Measurements from ENCODE around the gene C4A. TPM values are rescaled to one million over a fixed set of nuclear protein-coding genes. Genes with fewer than 3 reads are reported as not detected.
A peak's percentile ranks its signal among the peaks of the same experiment; 100 is the strongest.

C4A gene
- total and polyA plus RNA-seq, 2 of the 13 experiments (the other 11 are each of a cell fraction or from before 2014, with no cell fraction given): 165 to 478 TPM

DNA sequence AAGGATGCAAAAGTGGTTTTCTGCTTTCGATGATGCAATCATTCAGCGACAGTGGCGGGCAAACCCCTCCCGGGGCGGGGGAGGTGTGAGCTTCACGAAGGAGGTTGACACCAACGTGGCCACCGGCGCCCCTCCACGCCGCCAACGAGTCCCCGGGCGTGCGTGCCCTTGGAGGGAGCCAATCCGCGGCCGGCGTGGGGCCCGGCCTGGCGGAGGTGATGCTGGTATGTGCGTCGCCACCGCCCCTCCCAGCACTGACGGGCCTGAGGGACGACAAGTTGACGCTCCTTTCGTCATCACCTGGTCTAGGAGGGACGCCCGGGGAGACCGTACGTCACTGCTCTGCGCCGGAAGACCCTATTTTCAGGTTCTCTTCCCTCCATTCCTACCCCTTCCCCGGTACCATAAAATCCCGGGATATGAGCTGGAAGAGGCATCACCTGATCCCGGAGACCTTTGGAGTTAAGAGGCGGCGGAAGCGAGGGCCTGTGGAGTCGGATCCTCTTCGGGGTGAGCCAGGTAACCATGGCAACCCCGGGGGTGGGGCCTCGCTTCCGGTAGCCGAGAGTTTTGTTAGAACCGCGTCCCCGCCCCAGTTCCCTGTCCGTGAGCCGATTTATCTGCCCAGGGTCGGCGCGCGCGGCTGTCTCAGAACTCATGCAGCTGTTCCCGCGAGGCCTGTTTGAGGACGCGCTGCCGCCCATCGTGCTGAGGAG, 9.7 kb upstream of the C4A start, which contains the start of gene DXO (continued):
- TF ChIP-seq, protein P1, sequence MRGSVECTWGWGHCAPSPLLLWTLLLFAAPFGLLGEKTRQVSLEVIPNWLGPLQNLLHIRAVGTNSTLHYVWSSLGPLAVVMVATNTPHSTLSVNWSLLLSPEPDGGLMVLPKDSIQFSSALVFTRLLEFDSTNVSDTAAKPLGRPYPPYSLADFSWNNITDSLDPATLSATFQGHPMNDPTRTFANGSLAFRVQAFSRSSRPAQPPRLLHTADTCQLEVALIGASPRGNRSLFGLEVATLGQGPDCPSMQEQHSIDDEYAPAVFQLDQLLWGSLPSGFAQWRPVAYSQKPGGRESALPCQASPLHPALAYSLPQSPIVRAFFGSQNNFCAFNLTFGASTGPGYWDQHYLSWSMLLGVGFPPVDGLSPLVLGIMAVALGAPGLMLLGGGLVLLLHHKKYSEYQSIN (CRISPR knock-in tag; IDR thresholded peaks at IDR 0.05; ENCODE audit: borderline replicate concordance): no peak; the same call in 1 of the 2 replicates
- TF ChIP-seq, protein P2, sequence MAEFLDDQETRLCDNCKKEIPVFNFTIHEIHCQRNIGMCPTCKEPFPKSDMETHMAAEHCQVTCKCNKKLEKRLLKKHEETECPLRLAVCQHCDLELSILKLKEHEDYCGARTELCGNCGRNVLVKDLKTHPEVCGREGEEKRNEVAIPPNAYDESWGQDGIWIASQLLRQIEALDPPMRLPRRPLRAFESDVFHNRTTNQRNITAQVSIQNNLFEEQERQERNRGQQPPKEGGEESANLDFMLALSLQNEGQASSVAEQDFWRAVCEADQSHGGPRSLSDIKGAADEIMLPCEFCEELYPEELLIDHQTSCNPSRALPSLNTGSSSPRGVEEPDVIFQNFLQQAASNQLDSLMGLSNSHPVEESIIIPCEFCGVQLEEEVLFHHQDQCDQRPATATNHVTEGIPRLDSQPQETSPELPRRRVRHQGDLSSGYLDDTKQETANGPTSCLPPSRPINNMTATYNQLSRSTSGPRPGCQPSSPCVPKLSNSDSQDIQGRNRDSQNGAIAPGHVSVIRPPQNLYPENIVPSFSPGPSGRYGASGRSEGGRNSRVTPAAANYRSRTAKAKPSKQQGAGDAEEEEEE (CRISPR knock-in tag; IDR thresholded peaks at IDR 0.05; ENCODE audit: borderline replicate concordance): peak; percentile 56; the same call in 1 of the 2 replicates
- TF ChIP-seq, protein P3, sequence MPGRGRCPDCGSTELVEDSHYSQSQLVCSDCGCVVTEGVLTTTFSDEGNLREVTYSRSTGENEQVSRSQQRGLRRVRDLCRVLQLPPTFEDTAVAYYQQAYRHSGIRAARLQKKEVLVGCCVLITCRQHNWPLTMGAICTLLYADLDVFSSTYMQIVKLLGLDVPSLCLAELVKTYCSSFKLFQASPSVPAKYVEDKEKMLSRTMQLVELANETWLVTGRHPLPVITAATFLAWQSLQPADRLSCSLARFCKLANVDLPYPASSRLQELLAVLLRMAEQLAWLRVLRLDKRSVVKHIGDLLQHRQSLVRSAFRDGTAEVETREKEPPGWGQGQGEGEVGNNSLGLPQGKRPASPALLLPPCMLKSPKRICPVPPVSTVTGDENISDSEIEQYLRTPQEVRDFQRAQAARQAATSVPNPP (CRISPR knock-in tag; IDR thresholded peaks at IDR 0.05): no peak
- TF ChIP-seq CHD4 (IDR thresholded peaks at IDR 0.05; ENCODE audit: borderline replicate concordance, low read length): no peak
- TF ChIP-seq TCF7L2 (IDR thresholded peaks at IDR 0.05; ENCODE audit: low read depth, low read length): no peak
- TF ChIP-seq, protein P4, sequence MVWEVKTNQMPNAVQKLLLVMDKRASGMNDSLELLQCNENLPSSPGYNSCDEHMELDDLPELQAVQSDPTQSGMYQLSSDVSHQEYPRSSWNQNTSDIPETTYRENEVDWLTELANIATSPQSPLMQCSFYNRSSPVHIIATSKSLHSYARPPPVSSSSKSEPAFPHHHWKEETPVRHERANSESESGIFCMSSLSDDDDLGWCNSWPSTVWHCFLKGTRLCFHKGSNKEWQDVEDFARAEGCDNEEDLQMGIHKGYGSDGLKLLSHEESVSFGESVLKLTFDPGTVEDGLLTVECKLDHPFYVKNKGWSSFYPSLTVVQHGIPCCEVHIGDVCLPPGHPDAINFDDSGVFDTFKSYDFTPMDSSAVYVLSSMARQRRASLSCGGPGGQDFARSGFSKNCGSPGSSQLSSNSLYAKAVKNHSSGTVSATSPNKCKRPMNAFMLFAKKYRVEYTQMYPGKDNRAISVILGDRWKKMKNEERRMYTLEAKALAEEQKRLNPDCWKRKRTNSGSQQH (CRISPR knock-in tag; IDR thresholded peaks at IDR 0.05; ENCODE audit: low read depth): peak; percentile 89
- TF ChIP-seq, protein P5, sequence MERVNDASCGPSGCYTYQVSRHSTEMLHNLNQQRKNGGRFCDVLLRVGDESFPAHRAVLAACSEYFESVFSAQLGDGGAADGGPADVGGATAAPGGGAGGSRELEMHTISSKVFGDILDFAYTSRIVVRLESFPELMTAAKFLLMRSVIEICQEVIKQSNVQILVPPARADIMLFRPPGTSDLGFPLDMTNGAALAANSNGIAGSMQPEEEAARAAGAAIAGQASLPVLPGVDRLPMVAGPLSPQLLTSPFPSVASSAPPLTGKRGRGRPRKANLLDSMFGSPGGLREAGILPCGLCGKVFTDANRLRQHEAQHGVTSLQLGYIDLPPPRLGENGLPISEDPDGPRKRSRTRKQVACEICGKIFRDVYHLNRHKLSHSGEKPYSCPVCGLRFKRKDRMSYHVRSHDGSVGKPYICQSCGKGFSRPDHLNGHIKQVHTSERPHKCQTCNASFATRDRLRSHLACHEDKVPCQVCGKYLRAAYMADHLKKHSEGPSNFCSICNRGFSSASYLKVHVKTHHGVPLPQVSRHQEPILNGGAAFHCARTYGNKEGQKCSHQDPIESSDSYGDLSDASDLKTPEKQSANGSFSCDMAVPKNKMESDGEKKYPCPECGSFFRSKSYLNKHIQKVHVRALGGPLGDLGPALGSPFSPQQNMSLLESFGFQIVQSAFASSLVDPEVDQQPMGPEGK (CRISPR knock-in tag; IDR thresholded peaks at IDR 0.05): peak; percentile 91
- TF ChIP-seq, protein P6, sequence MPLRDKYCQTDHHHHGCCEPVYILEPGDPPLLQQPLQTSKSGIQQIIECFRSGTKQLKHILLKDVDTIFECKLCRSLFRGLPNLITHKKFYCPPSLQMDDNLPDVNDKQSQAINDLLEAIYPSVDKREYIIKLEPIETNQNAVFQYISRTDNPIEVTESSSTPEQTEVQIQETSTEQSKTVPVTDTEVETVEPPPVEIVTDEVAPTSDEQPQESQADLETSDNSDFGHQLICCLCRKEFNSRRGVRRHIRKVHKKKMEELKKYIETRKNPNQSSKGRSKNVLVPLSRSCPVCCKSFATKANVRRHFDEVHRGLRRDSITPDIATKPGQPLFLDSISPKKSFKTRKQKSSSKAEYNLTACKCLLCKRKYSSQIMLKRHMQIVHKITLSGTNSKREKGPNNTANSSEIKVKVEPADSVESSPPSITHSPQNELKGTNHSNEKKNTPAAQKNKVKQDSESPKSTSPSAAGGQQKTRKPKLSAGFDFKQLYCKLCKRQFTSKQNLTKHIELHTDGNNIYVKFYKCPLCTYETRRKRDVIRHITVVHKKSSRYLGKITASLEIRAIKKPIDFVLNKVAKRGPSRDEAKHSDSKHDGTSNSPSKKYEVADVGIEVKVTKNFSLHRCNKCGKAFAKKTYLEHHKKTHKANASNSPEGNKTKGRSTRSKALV (CRISPR knock-in tag; IDR thresholded peaks at IDR 0.05): peak; percentile 77
- TF ChIP-seq ZNF234 (CRISPR knock-in tag; conservative IDR thresholded peaks at IDR 0.05): peak; percentile 93
- TF ChIP-seq ZFP36 (IDR thresholded peaks at IDR 0.05; ENCODE audit: borderline replicate concordance, low read depth, low read length, partially characterized antibody): no peak
- TF ChIP-seq CC2D1A (CRISPR knock-in tag; IDR thresholded peaks at IDR 0.05): no peak
- TF ChIP-seq TBL1XR1 (IDR thresholded peaks at IDR 0.05; ENCODE audit: borderline replicate concordance, low read length, partially characterized antibody): no peak
- TF ChIP-seq ZFP37 (CRISPR knock-in tag; IDR thresholded peaks at IDR 0.05; ENCODE audit: borderline replicate concordance): 0 out of 2 replicates have a peak, but pooled peaks have one; percentile 29
- TF ChIP-seq, protein P7, sequence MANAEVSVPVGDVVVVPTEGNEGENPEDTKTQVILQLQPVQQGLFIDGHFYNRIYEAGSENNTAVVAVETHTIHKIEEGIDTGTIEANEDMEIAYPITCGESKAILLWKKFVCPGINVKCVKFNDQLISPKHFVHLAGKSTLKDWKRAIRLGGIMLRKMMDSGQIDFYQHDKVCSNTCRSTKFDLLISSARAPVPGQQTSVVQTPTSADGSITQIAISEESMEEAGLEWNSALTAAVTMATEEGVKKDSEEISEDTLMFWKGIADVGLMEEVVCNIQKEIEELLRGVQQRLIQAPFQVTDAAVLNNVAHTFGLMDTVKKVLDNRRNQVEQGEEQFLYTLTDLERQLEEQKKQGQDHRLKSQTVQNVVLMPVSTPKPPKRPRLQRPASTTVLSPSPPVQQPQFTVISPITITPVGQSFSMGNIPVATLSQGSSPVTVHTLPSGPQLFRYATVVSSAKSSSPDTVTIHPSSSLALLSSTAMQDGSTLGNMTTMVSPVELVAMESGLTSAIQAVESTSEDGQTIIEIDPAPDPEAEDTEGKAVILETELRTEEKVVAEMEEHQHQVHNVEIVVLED (CRISPR knock-in tag; IDR thresholded peaks at IDR 0.05; ENCODE audit: borderline replicate concordance): peak; percentile 98
- TF ChIP-seq POGZ (CRISPR knock-in tag; IDR thresholded peaks at IDR 0.05): peak; percentile 92
- TF ChIP-seq REXO4 (CRISPR knock-in tag; IDR thresholded peaks at IDR 0.05; ENCODE audit: borderline replicate concordance): no peak; the same call in 1 of the 2 replicates

All from HepG2 (cell line).